HCT116 (cell line): ENCODE results near the gene HAND1. TPM values are rescaled to one million over a fixed set of nuclear protein-coding genes. Genes with fewer than 3 reads are reported as not detected.

Experiments
- ATAC-seq: fragments of 200-7000 bp; cut with Tn5 transposase; 2 replicates; pipeline ENCODE4 v1.9.1; 2020; ENCODE audit warnings: mild to moderate bottlenecking, moderate library complexity
- BruUV-seq: library from RNA; stranded (reverse); fragments of 400-500 nt; replicated peaks from 2 replicates; lab custom pipeline; 2021; lab: Mats Ljungman, UMichigan
- CTCF ChIA-PET: fragments of 300-600 bp; sonication (Branson Sonifier 250); formaldehyde crosslinking; loops from one replicate; lab custom pipeline; 2021; ENCODE audit warnings: antibody characterized with exemption; lab: Charles Lee
- POLR2A ChIA-PET: fragments of 300-600, 350-600 bp; sonication (Branson Sonifier 250); formaldehyde crosslinking; loops from one replicate; lab custom pipeline; 2021; ENCODE audit warnings: antibody characterized with exemption; lab: Charles Lee
- RAD21 ChIA-PET, 2 experiments: fragments of 300-600 bp; sonication (Branson Sonifier 250); formaldehyde crosslinking; loops; one replicate each; lab custom pipeline; 2023; ENCODE audit warnings: low total read pairs in 2 of 2; ENCODE audit not compliant: uncharacterized antibody in 2 of 2, unreplicated experiment in 2 of 2, low non-redundant PET in 1 of 2; lab: Charles Lee
- DNase-seq: peaks from one replicate; pipeline ENCODE4 v3.0.0-alpha.2; 2010; ENCODE audit warnings: low read depth, low spot score
- H2AFZ ChIP-seq: fragments of 200-600 bp; shearing (Covaris generic), sonication (generic); 2 replicates; pipeline ENCODE4 v1.6.1; 2017; ENCODE audit warnings: low read depth, mixed run types, mixed read lengths, antibody characterized with exemption, low read length; ENCODE audit not compliant: poor library complexity, severe bottlenecking
- H3K27ac ChIP-seq: 2 replicates; pipeline ENCODE4 v1.5.1; 2012; ENCODE audit warnings: low read depth, low read length
- H3K27me3 ChIP-seq: fragments of 200-600 bp; sonication (generic); 2 replicates; pipeline ENCODE4 v1.6.1; 2016; ENCODE audit warnings: mixed run types, low read length, mixed read lengths; ENCODE audit not compliant: insufficient read depth
- H3K36me3 ChIP-seq, 2 experiments: fragments of 200-500 bp in 1 of 2; fragments of 200-600 bp in 1 of 2; sonication (Bioruptor generic) in 1 of 2; sonication (generic) in 1 of 2; 2 replicates each; pipeline versions ENCODE4 v1.5.1 to v1.6.1; 2014 to 2016; ENCODE audit warnings: low read length in 2 of 2, inconsistent platforms in 1 of 2, mixed read lengths in 1 of 2, mixed run types in 1 of 2; ENCODE audit not compliant: insufficient read depth in 2 of 2, control insufficient read depth in 1 of 2
- H3K4me1 ChIP-seq, 2 experiments: fragments of 200-600 bp in 1 of 2; sonication (generic) in 1 of 2; 2 replicates each; pipeline versions ENCODE4 v1.5.1 to v1.6.1; 2012 to 2017; ENCODE audit warnings: low read length in 2 of 2, inconsistent platforms in 1 of 2, mild to moderate bottlenecking in 1 of 2, mixed read lengths in 1 of 2, mixed run types in 1 of 2, moderate library complexity in 1 of 2; ENCODE audit not compliant: insufficient read depth in 2 of 2, control insufficient read depth in 1 of 2
- H3K4me2 ChIP-seq: fragments of 200-600 bp; sonication (generic); 2 replicates; pipeline ENCODE4 v1.6.1; 2017; ENCODE audit warnings: mixed run types, low read length, mixed read lengths
- H3K4me3 ChIP-seq, 2 experiments: fragments of 200-600 bp in 1 of 2; sonication (generic) in 1 of 2; replicated peaks in 1 of 2; 2 replicates each; pipeline ENCODE4 v1.5.1; 2011 to 2016; ENCODE audit warnings: low read length in 2 of 2, control low read depth in 1 of 2, low read depth in 1 of 2, mild to moderate bottlenecking in 1 of 2, mixed read lengths in 1 of 2, mixed run types in 1 of 2
- H3K79me2 ChIP-seq: fragments of 200-600 bp; sonication (generic); 2 replicates; pipeline ENCODE4 v1.6.1; 2017; ENCODE audit warnings: mild to moderate bottlenecking, mixed run types, low read length, moderate library complexity, mixed read lengths; ENCODE audit not compliant: insufficient read depth
- H3K9ac ChIP-seq: fragments of 200-600 bp; sonication (generic); 2 replicates; pipeline ENCODE4 v1.6.1; 2016; ENCODE audit warnings: low read length, mixed read lengths
- H3K9me2 ChIP-seq: fragments of 200-600 bp; sonication (generic), shearing (Covaris generic); 2 replicates; pipeline ENCODE4 v1.6.1; 2017; ENCODE audit warnings: mixed run types, mild to moderate bottlenecking, moderate library complexity; ENCODE audit not compliant: insufficient read depth
- H3K9me3 ChIP-seq, 2 experiments: fragments of 200-500 bp in 1 of 2; fragments of 200-600 bp in 1 of 2; sonication (Bioruptor generic) in 1 of 2; sonication (generic) in 1 of 2; 2 replicates each; pipeline ENCODE4 v1.6.1; 2014 to 2017; ENCODE audit warnings: low read length in 2 of 2, mixed read lengths in 2 of 2, inconsistent platforms in 1 of 2, low read depth in 1 of 2, mild to moderate bottlenecking in 1 of 2, mixed run types in 1 of 2, moderate library complexity in 1 of 2; ENCODE audit not compliant: control insufficient read depth in 1 of 2, insufficient read depth in 1 of 2
- H4K20me1 ChIP-seq: fragments of 200-600 bp; sonication (generic), shearing (Covaris generic); 2 replicates; pipeline ENCODE4 v1.6.1; 2017; ENCODE audit warnings: mixed run types, mild to moderate bottlenecking, moderate library complexity; ENCODE audit not compliant: insufficient read depth
- ATF3 ChIP-seq: IDR thresholded peaks from 2 replicates; pipeline ENCODE4 v1.6.1; 2012
- CBX3 ChIP-seq: IDR thresholded peaks from 2 replicates; pipeline ENCODE4 v1.6.1; 2012; ENCODE audit warnings: low read depth
- CEBPB ChIP-seq: IDR thresholded peaks from 2 replicates; pipeline ENCODE4 v1.6.1; 2012; ENCODE audit warnings: low read depth
- CTCF ChIP-seq, 3 experiments: fragments of 200-600 bp in 1 of 3; sonication (generic) in 1 of 3; IDR thresholded peaks in 2 of 3; conservative IDR thresholded peaks in 1 of 3; 2 replicates each; pipeline ENCODE4 v1.5.1; 2012 to 2017; ENCODE audit warnings: low read depth in 2 of 3, low read length in 2 of 3, antibody characterized with exemption in 1 of 3, borderline replicate concordance in 1 of 3, control low read depth in 1 of 3, mild to moderate bottlenecking in 1 of 3, mixed read lengths in 1 of 3, mixed run types in 1 of 3, moderate library complexity in 1 of 3; ENCODE audit not compliant: insufficient read depth in 1 of 3
- EGR1 ChIP-seq: IDR thresholded peaks from 2 replicates; pipeline ENCODE4 v1.6.1; 2012; ENCODE audit warnings: low read depth
- ELF1 ChIP-seq: IDR thresholded peaks from 2 replicates; pipeline ENCODE4 v1.6.1; 2012; ENCODE audit warnings: low read depth, borderline replicate concordance
- FOSL1 ChIP-seq: IDR thresholded peaks from 2 replicates; pipeline ENCODE4 v1.6.1; 2012; ENCODE audit warnings: low read depth
- MAX ChIP-seq: IDR thresholded peaks from 2 replicates; pipeline ENCODE4 v1.6.1; 2012
- POLR2AphosphoS5 ChIP-seq: IDR thresholded peaks from 2 replicates; pipeline ENCODE4 v1.6.1; 2011; ENCODE audit warnings: mild to moderate bottlenecking, low read depth, low read length, moderate library complexity
- RAD21 ChIP-seq: IDR thresholded peaks from 2 replicates; pipeline ENCODE4 v1.6.1; 2012; ENCODE audit warnings: low read depth, mild to moderate bottlenecking
- REST ChIP-seq: IDR thresholded peaks from 2 replicates; pipeline ENCODE4 v1.6.1; 2012; ENCODE audit warnings: low read depth
- SIN3A ChIP-seq: IDR thresholded peaks from 2 replicates; pipeline ENCODE4 v1.6.1; 2012; ENCODE audit warnings: low read depth
- SP1 ChIP-seq: IDR thresholded peaks from 2 replicates; pipeline ENCODE4 v1.6.1; 2012; ENCODE audit warnings: low read depth
- SRF ChIP-seq: IDR thresholded peaks from 2 replicates; pipeline ENCODE4 v1.6.1; 2012; ENCODE audit warnings: low read depth
- YY1 ChIP-seq: IDR thresholded peaks from 2 replicates; pipeline ENCODE4 v1.6.1; 2011; ENCODE audit warnings: low read length, low read depth, moderate library complexity, mild to moderate bottlenecking; ENCODE audit not compliant: insufficient replicate concordance; ENCODE audit errors: extremely low read depth
- ZBTB33 ChIP-seq: IDR thresholded peaks from 2 replicates; pipeline ENCODE4 v1.6.1; 2011; ENCODE audit warnings: mild to moderate bottlenecking, low read length, moderate library complexity; ENCODE audit not compliant: insufficient replicate concordance; ENCODE audit errors: extremely low read depth
- ZFX ChIP-seq: fragments of 450-650 bp; IDR thresholded peaks from 2 replicates; pipeline ENCODE4 v1.6.1; 2017
- ZNF274 ChIP-seq: fragments of 200-500 bp; sonication (Bioruptor generic); IDR thresholded peaks from 2 replicates; pipeline ENCODE4 v1.6.1; 2014; ENCODE audit warnings: mild to moderate bottlenecking, low read depth, low read length, inconsistent platforms
- intact Hi-C: fragments of 100-400 bp; cut with micrococcal nuclease; formaldehyde crosslinking; loops from 2 replicates; pipeline ENCODE4 v1.10.0; 2022
- total RNA-seq: library from RNA; stranded (reverse); gene quantifications from one replicate; pipeline ENCODE4 v1.2.1, GENCODE V29; 2021; ENCODE audit not compliant: unreplicated experiment

HAND1 gene
- total RNA-seq, 1 experiment from 2014 or later = not detected

- no peak overlapping the region for H3K4me3 ChIP-seq
- no peak for ATAC-seq
- no peaks in the 10 kb centered on the region for H3K9me3 ChIP-seq
- no peak overlapping the region for H2AFZ ChIP-seq
- no TSS peak for BruUV-seq
- ChIA-PET POLR2A (interaction anchor here (1.3 kb wide), 1 partner anchor 11 kb away, joined by 3 read pairs; no protein-coding TSS in a partner anchor), CTCF (interaction anchor here (0.5 to 1.7 kb wide), 15 partner anchors 9 to 449 kb away, joined by 3 to 24 read pairs (median 5); no protein-coding TSS in a partner anchor), RAD21 (no interaction called here)
- no peak overlapping the region for H3K4me2 ChIP-seq
- intact Hi-C loops = loop anchor here (2.0 kb wide), 1 partner anchor 89 kb away; no protein-coding TSS in a partner anchor
- no peaks in the 10 kb centered on the region for H4K20me1 ChIP-seq
- no peak for DNase-seq
- H3K9me2 ChIP-seq = no peaks in the 10 kb centered on the region
- peaks cover 5 to 21% of the 10 kb centered on the region in 2 experiments; a peak in 3 of 4 replicates for H3K4me1 ChIP-seq
- H3K36me3 ChIP-seq = no peaks in the 10 kb centered on the region
- H3K27me3 ChIP-seq = no peaks in the 10 kb centered on the region
- no peak overlapping the region for H3K9ac ChIP-seq
- H3K79me2 ChIP-seq = no peaks in the 10 kb centered on the region
- no peak overlapping the region for H3K27ac ChIP-seq
- TF ChIP-seq ATF3 = no peak
- TF ChIP-seq ZBTB33 = no peak
- TF ChIP-seq YY1 = no peak
- no peak for TF ChIP-seq EGR1
- no peak for TF ChIP-seq ZNF274
- no peak for TF ChIP-seq SP1
- no peak for TF ChIP-seq FOSL1
- no peak for TF ChIP-seq ELF1
- no peak for TF ChIP-seq CTCF (IDR thresholded peaks at IDR 0.05 in 2 of 3, conservative IDR thresholded peaks at IDR 0.05 in 1 of 3; ENCODE audit: borderline replicate concordance in 1 of 3, insufficient read depth in 1 of 3, low read depth in 2 of 3, low read length in 2 of 3)
- TF ChIP-seq REST = no peak
- no peak for TF ChIP-seq CEBPB
- TF ChIP-seq SRF = no peak
- no peak for TF ChIP-seq MAX
- no peak for TF ChIP-seq POLR2AphosphoS5
- no peak for TF ChIP-seq CBX3
- TF ChIP-seq SIN3A = no peak
- no peak for TF ChIP-seq ZFX
- TF ChIP-seq RAD21 = no peak
These were observed 43.7 kb upstream of the HAND1 start for GRCh38 chr5:154521756-154522155.
